Kidney tubule cell (primary cell): ENCODE results near the gene PXT1.

ENCODE experiments used
- DNase-seq: peaks from one replicate; pipeline ENCODE4 v3.0.0-alpha.2; 2018; ENCODE audit warnings: low spot score

The PXT1 gene

GRCh38 chr6:36346486-36347273, 96.0 kb downstream of the PXT1 start:
- no peak for DNase-seq

- DNase-seq, result no peak
These were observed 96.8 kb downstream of the PXT1 start for GRCh38 chr6:36345681-36346466.

DNA sequence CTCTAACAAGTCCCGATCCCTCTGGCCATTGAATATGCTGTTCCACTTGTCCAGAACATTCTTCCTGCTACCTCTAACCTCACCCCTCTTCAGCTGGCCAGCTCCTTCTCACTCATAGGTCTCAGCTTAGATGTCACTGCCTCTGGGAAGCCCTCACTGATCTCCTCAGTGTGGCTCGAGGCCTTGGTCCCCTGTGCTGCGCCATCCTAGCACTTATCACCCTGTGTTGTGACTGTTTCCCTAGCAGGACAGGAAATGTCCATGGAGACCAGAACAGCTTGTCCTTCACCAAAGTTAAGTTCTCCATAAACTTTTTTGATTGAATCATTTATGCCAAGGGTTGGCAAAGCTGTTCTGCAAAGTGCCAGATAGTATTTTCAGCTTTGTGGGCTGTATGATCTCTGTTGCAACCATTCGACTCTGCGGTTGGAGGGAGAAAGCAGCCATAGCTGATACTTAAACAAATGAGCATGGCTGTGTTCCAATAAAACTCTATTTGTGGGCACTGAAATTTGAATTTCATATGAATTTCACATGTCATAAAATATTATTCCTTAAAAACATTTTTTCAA, 99.5 kb downstream of the PXT1 start:
- no peak for DNase-seq

- peak; percentile 63 for DNase-seq
These were observed 101.8 kb downstream of the PXT1 start for GRCh38 chr6:36340618-36341454.
